ENCODE measurements around the gene NCKAP5L. TPM values are rescaled to one million over a fixed set of nuclear protein-coding genes. Genes with fewer than 3 reads are reported as not detected.

The NCKAP5L gene
- total RNA-seq, 4 donors from 2014 or later = 36.1 to 70.2 (median 44.7) TPM

- peaks cover 0 to 96% (median 2%) of the 10 kb centered on the region in 3 donors for H3K36me3 ChIP-seq
- no peak for DNase-seq (ENCODE audit: low spot score in 2 of 2)
Measured at GRCh38 chr12:49792181-49792970, 35.8 kb downstream of the NCKAP5L start.

GRCh38 chr12:49791700-49792099 lies 36.5 kb downstream of the NCKAP5L start:
- H3K4me1 ChIP-seq = peaks cover 0 to under 1% (median 0%) of the 10 kb centered on the region in 4 donors
- no peak for DNase-seq (ENCODE audit: low spot score in 2 of 2)
- H3K36me3 ChIP-seq = peaks cover 0 to 90% (median 2%) of the 10 kb centered on the region in 3 donors
- H3K27ac ChIP-seq = no peak overlapping the region
- H3K4me3 ChIP-seq = no peak overlapping the region
- peaks cover 0 to 6% (median 0%) of the 10 kb centered on the region in 4 donors for H3K9me3 ChIP-seq
- no peaks in the 10 kb centered on the region for H3K27me3 ChIP-seq
- TF ChIP-seq CTCF (IDR thresholded peaks at IDR 0.05) (no peak), POLR2A (IDR thresholded peaks at IDR 0.05) (no peak), EP300 (IDR thresholded peaks at IDR 0.05) (no peak)
- 73 to 85% methylated on average over 9 to 11 of the region's 23 CpGs for WGBS, 2 donors

More at GRCh38 chr12:49792181-49792970, 35.8 kb downstream of the NCKAP5L start:
- peaks cover 0 to 6% (median 0%) of the 10 kb centered on the region in 4 donors for H3K9me3 ChIP-seq
- H3K27ac ChIP-seq = no peak overlapping the region
- H3K4me3 ChIP-seq = no peak overlapping the region
- TF ChIP-seq CTCF (IDR thresholded peaks at IDR 0.05) (no peak), EP300 (IDR thresholded peaks at IDR 0.05) (no peak), POLR2A (IDR thresholded peaks at IDR 0.05) (no peak)
- no peaks in the 10 kb centered on the region for H3K27me3 ChIP-seq
- H3K4me1 ChIP-seq = peaks cover 0 to 7% (median 4%) of the 10 kb centered on the region in 4 donors
- WGBS, 2 donors = 84 to 90% methylated on average over 14 to 16 of the region's 20 CpGs

- DNase-seq (ENCODE audit: low spot score in 2 of 2) = no peak
- TF ChIP-seq CTCF (IDR thresholded peaks at IDR 0.05) (no peak), EP300 (IDR thresholded peaks at IDR 0.05) (no peak), POLR2A (IDR thresholded peaks at IDR 0.05) (no peak)
- H3K9me3 ChIP-seq = peaks cover 0 to 6% (median 0%) of the 10 kb centered on the region in 4 donors
- no peak overlapping the region for H3K27ac ChIP-seq
- no peak overlapping the region for H3K4me3 ChIP-seq
- no peaks in the 10 kb centered on the region for H3K4me1 ChIP-seq
- 67 to 68% methylated on average over 22 of the region's 22 CpGs for WGBS, 2 donors
- no peaks in the 10 kb centered on the region for H3K27me3 ChIP-seq
- peaks cover 0 to 82% (median 2%) of the 10 kb centered on the region in 3 donors for H3K36me3 ChIP-seq
Measured at GRCh38 chr12:49790741-49791555, 37.3 kb downstream of the NCKAP5L start.

GRCh38 chr12:49789992-49790391 lies 38.2 kb downstream of the NCKAP5L start:
- Histone ChIP-seq H3K27me3 (no peaks in the 10 kb centered on the region), H3K4me3 (no peak overlapping the region), H3K9me3 (peaks cover 0 to 6% (median 0%) of the 10 kb centered on the region in 4 donors), H3K27ac (no peak overlapping the region), H3K36me3 (peaks cover 0 to 72% (median 2%) of the 10 kb centered on the region in 3 donors), H3K4me1 (peaks cover 0 to under 1% (median 0%) of the 10 kb centered on the region in 4 donors)
- WGBS, 2 donors = 87 to 94% methylated on average over 3 of the region's 3 CpGs
- no peak for TF ChIP-seq CTCF (IDR thresholded peaks at IDR 0.05)
- no peak for TF ChIP-seq POLR2A (IDR thresholded peaks at IDR 0.05)
- no peak for TF ChIP-seq EP300 (IDR thresholded peaks at IDR 0.05)
- no peak for DNase-seq (ENCODE audit: low spot score in 2 of 2)

All from tibial nerve (tissue), 4 donors.